Suppressor macrophage treated with lipopolysaccharide for 4 hours (primary cell): ENCODE results near the gene IFFO2.
A peak's percentile ranks its signal among the peaks of the same experiment; 100 is the strongest.

Source experiments
- DNase-seq: peaks from one replicate; pipeline ENCODE4 v3.0.0-alpha.2; 2020

Gene IFFO2

DNA sequence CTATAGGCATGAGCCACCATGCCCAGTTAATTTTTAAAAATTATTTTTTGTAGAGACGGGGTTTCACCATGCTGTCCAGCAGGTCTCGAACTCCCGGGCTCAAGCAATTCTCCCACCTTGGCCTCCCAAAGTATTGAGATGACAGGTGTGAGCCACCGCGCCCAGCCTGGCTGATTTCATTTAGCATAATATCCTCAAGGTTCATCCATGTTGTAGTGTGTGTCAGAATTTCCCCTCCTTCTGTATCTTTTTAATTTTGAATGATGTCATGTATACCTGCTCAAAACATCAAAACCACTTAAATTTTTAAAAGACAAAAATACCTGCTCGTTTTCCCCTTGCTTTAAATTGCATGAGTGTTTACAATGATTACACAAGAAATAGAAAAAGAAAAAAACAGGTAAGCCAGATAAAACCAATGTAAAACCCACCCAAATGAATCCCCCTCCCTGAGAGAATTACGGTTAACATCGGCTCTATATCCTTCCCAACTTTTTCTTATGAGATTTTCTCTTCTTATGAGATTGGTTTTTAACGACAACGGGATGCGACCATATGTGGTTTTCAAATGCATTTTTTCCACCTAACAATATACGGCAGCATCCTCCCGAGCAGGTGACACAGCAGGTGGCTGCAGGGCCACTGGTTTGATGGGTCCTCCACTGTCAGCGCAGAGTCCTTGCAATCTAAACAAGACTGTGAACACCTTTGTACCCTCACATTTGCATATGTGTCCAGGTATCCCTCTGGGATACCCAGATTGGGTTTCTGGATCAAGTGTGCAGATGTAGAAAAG is 22.1 kb downstream of the IFFO2 start:
- DNase-seq: no peak

DNA sequence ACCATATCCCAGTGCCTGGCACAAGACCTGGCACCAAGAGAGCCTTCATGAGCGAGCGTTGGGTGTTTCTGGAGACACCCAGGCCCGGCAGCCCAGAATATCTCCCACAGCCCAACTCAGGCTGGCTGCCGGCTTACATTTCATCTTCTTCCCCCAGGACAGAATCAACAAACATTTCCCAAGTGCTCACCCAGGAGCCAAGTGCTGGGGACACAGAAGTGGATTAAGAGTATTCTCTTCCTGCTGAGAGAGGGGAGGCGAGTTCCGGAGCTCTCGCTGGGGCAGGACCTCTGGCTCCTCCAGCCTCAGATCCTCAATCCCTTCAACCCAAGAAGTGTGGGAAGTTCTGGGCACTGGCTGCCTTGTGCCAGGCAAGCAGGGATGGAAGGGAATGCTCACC is 23.6 kb downstream of the IFFO2 start:
- DNase-seq: no peak

DNA sequence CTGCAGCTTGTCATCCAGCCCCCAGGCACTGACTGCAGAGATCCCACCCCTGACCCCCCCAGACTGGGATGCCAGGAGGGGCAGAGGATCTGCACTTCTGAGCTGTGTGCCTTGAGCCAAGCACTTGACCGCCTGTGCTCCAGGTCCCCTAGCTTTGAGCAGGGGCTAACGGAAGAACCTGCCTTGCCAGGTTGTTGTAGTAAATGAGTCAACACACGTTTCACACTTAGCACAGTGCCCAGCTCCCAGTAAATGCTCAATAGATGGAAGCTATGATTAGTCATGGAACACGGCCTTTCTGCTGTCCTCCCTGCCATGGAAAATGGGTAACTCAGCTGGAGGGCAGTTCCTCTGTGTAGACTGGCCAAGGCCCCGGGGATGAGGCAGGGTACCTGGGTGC is 24.1 kb downstream of the IFFO2 start:
- no peak for DNase-seq

DNA sequence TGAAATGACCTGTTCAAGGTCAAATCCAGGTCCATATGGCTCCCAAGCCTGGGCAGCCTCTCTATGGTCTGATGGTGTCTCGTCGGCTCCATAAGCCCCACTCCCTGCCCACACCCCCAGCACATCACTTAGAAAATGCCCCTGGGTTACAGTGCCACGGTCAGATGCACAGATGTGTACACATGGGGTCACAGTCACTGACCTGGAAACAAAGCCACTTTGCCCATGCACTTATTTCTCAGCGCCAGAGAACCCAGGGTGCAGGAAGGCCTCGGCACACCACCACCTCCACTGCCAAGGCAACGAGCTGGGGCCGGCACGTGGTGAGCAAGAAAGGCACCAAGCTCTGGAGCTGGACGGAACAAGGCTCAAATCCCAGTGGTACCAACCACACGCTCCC is 24.7 kb downstream of the IFFO2 start:
- DNase-seq: no peak

DNA sequence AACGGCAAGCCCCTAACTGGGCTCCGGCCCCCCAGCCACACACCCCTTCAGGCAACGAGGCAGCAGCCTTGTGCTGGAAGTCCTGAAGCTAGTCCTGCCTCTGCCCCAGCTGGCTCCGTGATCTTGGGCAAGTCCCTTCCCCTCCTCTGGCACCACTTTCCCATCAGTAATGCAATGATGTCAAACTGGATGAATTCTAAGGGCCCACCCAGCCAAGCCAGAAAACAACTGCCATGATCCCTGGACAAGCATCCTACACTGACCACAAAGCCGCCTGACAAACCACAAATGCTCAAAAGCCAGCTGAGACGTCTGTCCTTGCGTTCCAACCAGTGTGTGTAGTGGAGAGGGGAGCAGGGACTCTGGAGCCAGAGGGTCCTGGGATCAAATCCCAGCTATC is 26.8 kb downstream of the IFFO2 start:
- no peak for DNase-seq

DNA sequence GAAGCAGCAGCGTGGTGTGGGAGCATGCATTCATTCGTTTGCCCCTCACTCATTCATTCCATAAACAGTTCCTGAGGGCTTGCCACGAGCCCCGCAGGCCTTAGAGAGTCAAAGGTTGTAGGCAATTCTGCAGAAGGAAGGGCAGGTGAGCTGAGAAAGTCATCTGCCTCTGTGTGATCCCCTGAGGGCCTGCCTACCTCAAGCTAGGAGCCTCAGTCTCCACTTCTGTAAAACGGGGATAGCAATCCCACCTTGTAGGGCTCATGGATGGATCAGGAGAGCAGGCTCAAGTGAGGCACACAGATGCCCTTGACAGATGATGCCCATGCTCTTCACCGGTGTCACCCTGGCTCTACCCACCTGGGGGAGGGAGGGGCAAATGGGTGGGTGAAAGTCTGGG is 27.5 kb downstream of the IFFO2 start:
- DNase-seq: no peak

DNA sequence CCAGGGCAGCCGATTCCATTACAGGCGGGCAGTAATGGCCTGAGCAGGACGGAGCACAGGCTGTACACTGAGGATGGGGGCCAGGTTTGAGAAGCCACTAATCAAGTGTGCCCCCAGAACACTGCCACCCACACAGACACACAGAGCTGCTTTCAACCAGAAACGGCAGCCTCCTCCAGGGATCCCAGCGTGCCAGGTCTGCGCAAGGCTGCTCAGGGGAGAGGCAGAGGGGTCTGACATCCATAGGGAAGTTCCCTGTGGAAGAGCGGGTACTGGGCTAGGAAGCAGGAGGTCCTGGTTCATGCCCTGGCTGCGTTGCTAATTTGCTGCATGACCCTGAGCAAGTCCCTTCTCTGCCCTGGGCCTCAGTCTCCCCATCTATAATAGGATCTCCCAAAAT is 28.1 kb downstream of the IFFO2 start:
- DNase-seq: no peak

DNA sequence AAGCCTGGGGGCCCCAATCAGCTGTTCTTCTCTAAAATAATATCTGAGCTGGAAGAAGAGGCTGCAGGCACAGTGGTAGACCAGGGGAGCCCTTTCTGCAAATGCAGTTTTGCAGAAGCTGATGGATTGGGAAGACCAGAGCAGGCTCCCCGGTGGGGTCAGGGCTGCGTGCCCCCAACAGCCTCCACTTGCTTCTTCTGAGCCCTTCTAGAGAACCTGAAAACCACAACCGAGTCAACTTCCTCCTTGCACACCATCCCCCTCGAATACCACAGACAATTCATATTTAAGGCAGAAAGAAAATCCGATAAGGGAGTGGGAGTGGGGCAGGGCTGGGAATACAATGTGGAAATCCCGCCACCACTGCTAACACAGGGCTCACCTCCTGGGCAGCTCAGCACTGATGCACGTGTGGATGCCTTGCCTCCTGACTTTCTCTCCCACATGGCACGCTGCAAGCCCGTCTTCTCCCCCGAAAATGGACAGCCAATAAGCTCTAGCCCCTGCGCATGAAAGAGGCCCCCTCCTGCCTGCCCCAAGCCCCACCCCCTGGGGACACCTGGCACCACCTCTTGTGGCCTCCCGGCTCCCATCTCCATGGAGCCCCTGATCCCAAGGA is 28.7 kb downstream of the IFFO2 start:
- DNase-seq: no peak

DNA sequence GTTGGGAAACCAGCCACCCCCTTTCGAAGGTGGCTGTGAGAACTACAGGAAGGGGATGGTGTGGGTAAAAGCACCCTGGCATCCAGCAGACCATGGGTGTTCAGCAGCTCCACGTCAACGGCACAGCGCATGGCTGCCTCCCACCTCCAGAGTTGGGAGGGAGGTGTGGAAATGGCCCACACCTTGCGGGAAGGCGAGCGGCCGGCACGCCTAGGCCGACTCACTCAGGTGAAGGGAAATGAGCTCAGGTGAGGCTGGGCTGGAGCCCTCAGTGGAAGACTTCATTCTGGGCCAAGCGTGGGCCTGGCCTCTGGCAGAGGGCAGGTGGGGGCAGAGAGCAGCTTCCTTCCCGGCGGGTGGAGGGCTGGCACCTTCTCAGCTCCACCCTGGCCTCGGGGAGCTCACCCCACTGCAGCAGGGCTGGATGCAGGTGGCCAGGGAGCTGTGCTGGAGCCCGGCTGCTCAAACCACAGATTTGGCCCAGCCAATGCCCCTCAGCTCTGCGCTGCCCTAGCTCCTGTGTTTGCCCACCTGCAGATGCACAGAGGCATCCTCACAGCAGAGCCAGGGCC is 29.3 kb downstream of the IFFO2 start:
- no peak for DNase-seq

DNA sequence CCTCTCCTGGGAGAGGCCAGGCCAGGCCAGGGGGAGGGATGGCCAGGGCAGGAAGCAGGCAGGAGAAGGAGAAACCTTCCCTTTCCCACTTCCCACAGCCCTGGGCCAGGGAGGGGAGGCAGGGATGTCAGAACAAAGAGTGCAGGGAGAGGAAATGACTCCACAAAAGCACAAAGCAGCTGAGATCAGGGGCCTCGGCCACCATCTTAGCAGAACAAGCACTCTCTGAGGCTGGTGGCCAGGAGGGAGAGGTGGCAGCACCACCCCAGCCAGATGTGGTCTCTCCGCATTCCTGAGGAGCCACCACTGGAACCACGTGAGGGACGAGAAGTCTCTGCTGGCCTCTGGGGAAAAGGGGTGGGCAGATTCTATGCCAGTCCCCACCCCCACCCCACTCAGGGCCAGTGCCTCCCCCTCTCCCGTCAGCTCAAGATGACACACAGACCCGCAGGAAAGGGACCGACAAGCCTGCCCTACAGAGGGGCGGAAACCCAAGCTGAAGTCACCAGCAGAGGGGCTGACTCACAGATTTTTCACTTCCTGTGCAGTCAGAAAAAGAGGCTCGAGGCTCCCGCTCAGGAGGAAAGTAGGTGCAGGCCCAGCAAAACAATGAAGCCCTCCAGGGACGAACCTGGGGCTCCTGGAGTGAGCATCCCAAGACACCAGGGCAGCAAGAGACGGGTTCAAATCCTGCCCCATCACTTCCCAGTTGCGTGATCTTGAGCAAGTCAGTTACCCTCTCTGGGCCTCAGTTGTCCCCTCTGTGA is 30.0 kb downstream of the IFFO2 start:
- DNase-seq: peak; percentile 94

DNA sequence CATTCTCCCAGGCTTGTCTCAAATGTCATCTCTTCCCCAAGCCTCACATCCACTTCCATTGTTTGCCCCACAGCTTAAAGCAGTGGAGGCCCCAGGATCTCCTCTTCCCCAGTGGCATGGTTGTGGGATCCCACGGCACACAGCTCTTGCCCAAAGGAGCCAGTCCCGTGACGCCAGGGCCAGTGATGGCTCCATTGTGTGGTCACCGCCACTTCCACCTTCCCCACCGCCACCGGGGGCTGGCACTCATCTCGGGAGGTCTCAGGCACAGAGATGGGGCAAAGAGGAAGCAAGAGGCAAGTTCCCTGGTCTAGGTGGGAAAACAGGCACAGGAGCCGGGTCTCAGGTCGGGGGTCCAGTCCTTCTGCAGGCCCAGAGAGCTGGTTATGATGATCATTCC is 31.2 kb downstream of the IFFO2 start:
- no peak for DNase-seq

DNA sequence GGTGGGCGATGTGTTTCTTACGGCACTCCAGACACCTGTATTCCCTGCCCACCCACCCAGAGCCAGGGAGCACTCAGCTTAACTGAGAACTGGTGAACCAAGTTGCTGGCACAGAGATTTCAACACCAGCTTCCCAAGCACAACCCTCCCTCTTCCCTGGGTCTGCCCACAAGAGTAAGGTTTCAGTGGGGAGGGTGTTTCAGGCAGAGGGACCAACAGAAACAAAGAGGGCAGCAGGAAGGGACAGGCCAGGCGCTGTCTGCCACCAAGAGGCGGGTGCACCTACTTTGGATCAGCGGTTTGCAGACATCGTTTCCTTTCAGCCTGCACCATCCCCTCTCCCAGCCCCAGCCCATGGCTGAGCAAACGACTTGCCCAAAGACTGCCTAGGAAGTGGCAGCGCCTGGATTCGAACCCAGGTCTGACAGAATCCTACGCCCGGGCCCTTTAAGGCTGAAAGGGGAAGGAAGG is 32.2 kb downstream of the IFFO2 start:
- peak; percentile 33 for DNase-seq

DNA sequence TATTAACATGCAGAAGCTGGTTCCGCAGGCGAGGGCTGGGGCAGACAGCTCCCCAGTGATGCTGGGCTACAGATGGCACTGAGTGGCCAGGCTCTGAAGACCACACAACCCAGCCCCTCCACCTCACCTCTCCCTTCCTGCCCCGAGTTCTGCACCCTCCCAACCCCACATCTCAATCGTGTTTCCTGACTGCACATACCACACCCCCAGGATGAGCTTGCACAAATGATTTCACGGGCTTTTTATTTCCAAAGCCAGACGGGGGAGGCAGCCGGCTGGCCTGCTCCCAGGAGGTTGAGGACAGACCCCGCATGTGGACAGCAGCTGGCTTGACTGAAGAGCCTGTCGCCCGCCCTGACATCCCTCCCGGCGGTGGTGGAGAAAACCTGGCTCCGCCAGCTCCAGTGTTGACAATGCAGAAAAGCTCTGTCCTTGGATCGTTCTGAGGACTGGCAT is 32.7 kb downstream of the IFFO2 start:
- no peak for DNase-seq

DNA sequence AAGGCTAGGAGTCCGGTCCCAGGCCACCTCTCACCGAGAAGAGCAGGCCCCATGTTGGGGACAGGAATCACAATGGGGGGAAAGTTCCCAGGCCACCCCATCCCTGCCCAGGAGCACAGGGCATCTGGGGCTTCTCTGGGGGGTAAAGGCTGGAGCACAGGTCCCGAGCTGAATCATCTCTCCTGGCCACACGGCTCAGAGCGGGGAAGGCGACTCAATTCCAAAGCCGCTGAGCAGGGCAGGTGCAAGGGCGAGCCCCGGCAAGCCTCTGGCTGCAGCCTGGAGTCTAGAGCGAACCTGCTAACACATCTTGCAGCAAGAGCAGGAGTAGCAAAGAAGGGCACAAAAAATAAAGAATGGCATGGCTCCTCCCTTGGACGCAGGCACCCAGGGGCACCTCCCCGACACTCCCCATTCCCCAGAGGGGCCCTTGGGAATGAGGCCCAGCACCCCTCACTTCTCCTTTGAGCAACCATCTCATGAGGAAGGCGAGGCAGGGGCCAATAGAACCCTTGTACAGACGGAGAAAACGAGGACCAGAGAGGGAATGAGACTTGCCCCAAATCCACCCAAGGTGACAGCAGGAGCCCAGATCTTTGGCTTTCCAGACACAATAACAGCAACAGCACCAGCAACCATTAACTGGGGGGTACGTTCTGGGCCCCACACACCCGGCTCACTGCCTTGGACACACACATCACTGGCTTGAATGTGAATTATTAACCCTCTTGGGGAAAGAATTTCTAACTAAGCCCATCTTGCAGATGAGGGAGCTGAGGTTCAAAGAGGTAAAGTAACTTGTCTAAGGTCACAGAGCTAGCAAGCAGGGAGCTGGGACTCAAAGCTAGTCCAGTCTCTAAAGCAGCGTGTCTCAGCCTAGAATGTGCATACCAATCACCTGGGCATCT is 33.4 kb downstream of the IFFO2 start:
- no peak for DNase-seq

DNA sequence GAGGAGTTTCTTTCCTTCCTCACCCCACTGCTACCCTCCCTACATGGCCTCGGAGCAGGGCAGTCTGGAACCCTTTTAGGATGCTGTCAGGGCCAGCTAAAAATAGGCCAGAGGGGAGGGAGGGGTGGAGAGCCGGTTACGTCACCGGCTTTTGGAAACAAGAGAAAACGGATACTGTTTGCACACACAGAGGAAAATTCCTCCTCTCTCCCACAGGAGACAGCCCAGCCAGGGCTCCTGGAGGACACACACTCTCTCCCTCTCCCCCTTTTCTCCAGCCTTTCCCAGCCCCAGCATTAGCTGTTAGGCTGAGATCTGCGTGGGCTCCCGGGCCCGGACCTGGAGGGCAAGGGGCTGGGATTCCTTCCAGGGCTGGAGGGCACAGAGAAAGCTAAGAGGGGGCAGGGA is 34.2 kb downstream of the IFFO2 start:
- peak; percentile 41 for DNase-seq

DNA sequence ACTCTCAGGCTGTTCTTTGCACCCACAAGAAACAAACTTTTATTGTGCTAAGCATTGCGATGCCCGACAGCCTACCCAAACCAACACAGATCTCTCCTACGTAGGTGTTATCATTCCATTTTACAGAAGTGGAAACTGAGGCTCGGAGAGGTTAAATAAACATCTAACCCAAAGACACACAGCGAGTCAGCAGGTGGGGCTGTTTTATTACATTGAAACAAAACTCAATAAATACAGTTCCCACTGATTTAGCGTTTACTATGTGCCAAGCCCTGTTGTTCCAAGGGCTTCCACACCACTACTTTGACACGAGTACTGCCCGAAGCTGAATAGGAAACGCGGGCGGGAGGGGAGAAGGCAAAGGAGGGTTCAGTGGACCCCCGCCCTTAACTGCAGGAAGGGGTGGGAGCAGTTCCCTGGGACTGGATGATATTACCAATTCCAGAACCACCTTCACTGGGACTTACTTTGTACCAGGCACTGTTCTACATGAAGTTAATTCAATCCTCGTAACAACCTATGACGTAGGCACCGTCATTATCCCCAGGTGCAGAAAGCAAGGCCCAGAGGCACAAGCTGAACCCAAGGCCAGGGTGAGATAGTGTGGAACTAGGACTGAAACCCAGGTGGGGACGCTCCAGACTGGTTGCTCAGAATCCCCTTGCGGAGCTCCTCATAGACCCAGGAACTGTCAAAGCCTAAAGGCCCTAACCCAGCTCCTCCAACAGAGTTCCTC is 34.8 kb downstream of the IFFO2 start:
- DNase-seq: no peak

DNA sequence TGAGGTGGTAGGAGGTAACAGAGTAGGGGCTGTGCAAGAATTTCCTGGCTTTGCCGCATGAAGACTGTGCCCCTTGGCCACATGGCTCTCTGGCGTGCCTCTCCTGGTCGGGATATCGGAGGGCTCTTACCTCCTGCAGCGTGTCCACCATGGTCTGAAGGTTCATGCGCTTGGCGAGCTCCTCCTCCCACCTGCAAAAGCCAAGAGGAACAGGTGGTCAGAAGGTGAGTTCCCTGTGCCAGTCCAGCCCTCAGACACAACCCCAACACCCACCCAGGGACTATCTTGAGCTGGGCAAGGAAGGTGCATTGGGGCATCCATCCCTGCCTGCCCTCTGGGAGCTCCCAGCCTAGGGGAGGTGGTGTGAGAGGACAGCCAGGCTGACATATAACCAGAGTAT is 35.5 kb downstream of the IFFO2 start:
- no peak for DNase-seq

DNA sequence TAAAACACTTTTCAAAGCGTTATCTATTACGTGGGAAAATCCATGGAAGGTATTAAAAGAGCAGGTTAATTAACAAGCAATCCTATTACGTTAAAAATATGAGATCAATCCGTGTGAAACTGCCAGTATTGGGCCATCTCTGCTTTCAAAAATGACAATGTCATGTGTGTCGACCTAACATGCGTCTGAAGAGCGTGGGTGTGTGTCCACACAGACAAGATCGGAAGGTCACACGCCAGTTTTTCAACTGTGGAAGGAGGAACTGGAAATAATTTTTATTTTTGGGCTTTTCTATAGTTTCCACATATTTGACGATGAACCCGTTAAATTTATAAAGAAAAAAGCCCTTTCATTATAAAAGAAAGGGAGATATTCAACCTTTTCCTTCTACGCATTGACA is 36.5 kb downstream of the IFFO2 start:
- peak; percentile 56 for DNase-seq

DNA sequence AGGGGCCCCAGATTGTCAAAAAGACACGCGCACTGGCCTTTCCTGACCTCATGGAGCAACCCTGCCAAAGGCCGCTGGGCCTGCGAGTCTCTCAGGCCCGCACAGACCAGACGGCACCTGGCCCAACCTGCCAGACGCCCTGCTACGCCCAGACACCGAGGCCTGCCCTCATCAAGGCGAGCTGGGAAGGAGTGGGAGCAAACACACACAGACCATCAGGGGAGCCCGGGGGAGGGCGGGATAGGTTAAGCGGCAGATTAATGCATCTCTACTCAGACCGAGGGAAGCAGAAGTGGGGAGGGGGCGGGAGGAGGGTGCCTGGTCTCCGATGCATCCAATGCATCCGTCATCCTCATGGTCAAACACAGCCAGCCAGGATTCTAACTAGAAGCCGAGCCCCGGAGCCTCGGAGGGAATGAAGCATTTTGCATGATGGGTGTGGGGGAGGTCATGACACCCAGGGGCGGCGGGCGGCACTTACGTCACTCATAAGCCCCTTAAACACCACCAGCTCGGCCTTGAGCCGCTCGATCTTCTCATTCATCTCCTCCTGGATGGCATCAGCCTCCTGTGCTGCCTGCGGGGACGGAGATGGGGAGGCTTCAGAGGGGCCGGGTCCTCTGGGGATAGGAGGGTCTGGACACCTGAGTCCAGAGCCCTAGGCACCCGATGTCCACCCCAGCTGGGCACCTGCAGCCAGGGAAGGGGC is 37.1 kb downstream of the IFFO2 start:
- DNase-seq: no peak

DNA sequence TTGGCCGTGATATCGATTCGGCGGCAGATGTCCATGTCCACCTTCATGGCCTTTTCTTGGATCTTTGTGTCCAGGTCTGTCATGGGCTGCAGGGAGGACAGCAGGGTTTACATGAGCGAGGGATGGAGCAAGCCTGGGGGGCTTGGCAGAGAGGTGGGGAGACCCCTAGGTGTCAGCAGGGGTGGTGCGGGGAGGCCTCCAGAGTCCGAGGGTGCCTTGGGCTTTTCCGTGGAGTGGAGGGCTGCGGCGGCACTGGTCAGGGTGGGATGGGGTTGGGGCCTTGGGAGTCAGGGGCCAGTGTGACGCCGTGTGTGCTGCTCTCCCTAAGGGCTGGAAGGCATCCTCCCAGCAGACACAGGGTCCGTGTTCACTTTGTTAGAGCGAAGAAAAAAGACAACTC is 38.1 kb downstream of the IFFO2 start:
- no peak for DNase-seq
